Ascending aorta (tissue), 2 donors: Measurements from ENCODE around the gene DPP9. TPM values are rescaled to one million over a fixed set of nuclear protein-coding genes. Genes with fewer than 3 reads are reported as not detected.

Experiments used
- DNase-seq, 2 donors: peaks; one replicate each; pipeline ENCODE4 v3.0.0-alpha.2; 2019; ENCODE audit warnings: low spot score in 2 of 2
- H3K27ac ChIP-seq, 2 donors: fragments of 200-600 bp; sonication (generic); one replicate each; pipeline ENCODE4 v1.5.1; 2016 to 2017; ENCODE audit warnings: mild to moderate bottlenecking in 1 of 2
- H3K27me3 ChIP-seq: fragments of 200-600 bp; sonication (generic); one replicate; pipeline ENCODE4 v1.5.1; 2017
- H3K36me3 ChIP-seq, 2 donors: fragments of 200-600 bp; sonication (generic); one replicate each; pipeline ENCODE4 v1.5.1; 2016
- H3K4me1 ChIP-seq, 2 donors: fragments of 200-600 bp; sonication (generic); one replicate each; pipeline ENCODE4 v1.5.1; 2016 to 2017; ENCODE audit warnings: mild to moderate bottlenecking in 1 of 2
- H3K4me3 ChIP-seq, 2 donors: fragments of 200-600 bp; sonication (generic); one replicate each; pipeline ENCODE4 v1.5.1; 2016 to 2017; ENCODE audit warnings: mild to moderate bottlenecking in 1 of 2
- H3K9me3 ChIP-seq, 2 donors: fragments of 200-600 bp; sonication (generic); one replicate each; pipeline ENCODE4 v1.5.1; 2016
- CTCF ChIP-seq, 3 experiments: fragments of 200-600 bp in 2 of 3; fragments of 450-650 bp in 1 of 3; sonication (generic) in 2 of 3; IDR thresholded peaks; one replicate each; pipeline ENCODE4 v1.5.1; 2016 to 2019; ENCODE audit warnings: antibody characterized with exemption in 3 of 3, mild to moderate bottlenecking in 1 of 3, moderate library complexity in 1 of 3
- intact Hi-C: fragments of 100-400 bp; cut with DNase I; formaldehyde crosslinking; loops from one replicate; pipeline ENCODE4 v1.15.1; 2023
- total RNA-seq: library from RNA; depleted of rRNA; stranded (reverse); fragments of >200 nt; gene quantifications from one replicate; pipeline ENCODE4 v1.1.0, GENCODE V29; 2016

The DPP9 gene
- total RNA-seq, 1 donor from 2014 or later: 72.2 TPM

- Histone ChIP-seq H3K27me3 (no peaks in the 10 kb centered on the region), H3K4me3 (no peak overlapping the region), H3K4me1 (peaks cover 0 to 3% of the 10 kb centered on the region in 2 donors), H3K9me3 (no peaks in the 10 kb centered on the region), H3K27ac (peak overlapping the region; percentile 45 to 67), H3K36me3 (no peaks in the 10 kb centered on the region)
- intact Hi-C loops: no loop called here
- DNase-seq: no peak
- TF ChIP-seq CTCF (IDR thresholded peaks at IDR 0.05): no peak
Observed at GRCh38 chr19:4744451-4745174, 21.0 kb upstream of the DPP9 start.

- no peak overlapping the region for H3K4me3 ChIP-seq
- H3K27ac ChIP-seq: no peak overlapping the region
- intact Hi-C loops: no loop called here
- no peaks in the 10 kb centered on the region for H3K27me3 ChIP-seq
- DNase-seq: no peak
- no peak for TF ChIP-seq CTCF (IDR thresholded peaks at IDR 0.05)
- no peaks in the 10 kb centered on the region for H3K9me3 ChIP-seq
- peaks cover 0 to 3% of the 10 kb centered on the region in 2 donors for H3K4me1 ChIP-seq
- no peaks in the 10 kb centered on the region for H3K36me3 ChIP-seq
Observed at GRCh38 chr19:4742723-4743646, 19.3 kb upstream of the DPP9 start.

- DNase-seq: no peak
- Histone ChIP-seq H3K27ac (no peak overlapping the region), H3K36me3 (no peaks in the 10 kb centered on the region), H3K4me3 (no peak overlapping the region), H3K9me3 (no peaks in the 10 kb centered on the region), H3K4me1 (peaks cover 0 to under 1% of the 10 kb centered on the region in 2 donors), H3K27me3 (no peaks in the 10 kb centered on the region)
- TF ChIP-seq CTCF (IDR thresholded peaks at IDR 0.05): no peak
- intact Hi-C loops: no loop called here
Observed at GRCh38 chr19:4740092-4740491, 16.4 kb upstream of the DPP9 start.

GRCh38 chr19:4738734-4739133, 15.1 kb upstream of the DPP9 start:
- H3K36me3 ChIP-seq: no peaks in the 10 kb centered on the region
- TF ChIP-seq CTCF (IDR thresholded peaks at IDR 0.05): no peak
- no peaks in the 10 kb centered on the region for H3K4me1 ChIP-seq
- DNase-seq: no peak
- no peak overlapping the region for H3K4me3 ChIP-seq
- no peaks in the 10 kb centered on the region for H3K27me3 ChIP-seq
- no peak overlapping the region for H3K27ac ChIP-seq
- intact Hi-C loops: no loop called here
- H3K9me3 ChIP-seq: no peaks in the 10 kb centered on the region

- DNase-seq: no peak
- TF ChIP-seq CTCF (IDR thresholded peaks at IDR 0.05): no peak
- intact Hi-C loops: no loop called here
- no peaks in the 10 kb centered on the region for H3K9me3 ChIP-seq
- H3K36me3 ChIP-seq: no peaks in the 10 kb centered on the region
- no peaks in the 10 kb centered on the region for H3K4me1 ChIP-seq
- no peaks in the 10 kb centered on the region for H3K27me3 ChIP-seq
- no peak overlapping the region for H3K4me3 ChIP-seq
- no peak overlapping the region for H3K27ac ChIP-seq
Observed at GRCh38 chr19:4737955-4738600, 14.4 kb upstream of the DPP9 start.
